ENCODE data around the gene TFDP1. TPM values are rescaled to one million over a fixed set of nuclear protein-coding genes. Genes with fewer than 3 reads are reported as not detected.

The TFDP1 gene
- total and polyA plus RNA-seq, 8 donors, result 27.3 to 207 (median 56.3) TPM

DNA sequence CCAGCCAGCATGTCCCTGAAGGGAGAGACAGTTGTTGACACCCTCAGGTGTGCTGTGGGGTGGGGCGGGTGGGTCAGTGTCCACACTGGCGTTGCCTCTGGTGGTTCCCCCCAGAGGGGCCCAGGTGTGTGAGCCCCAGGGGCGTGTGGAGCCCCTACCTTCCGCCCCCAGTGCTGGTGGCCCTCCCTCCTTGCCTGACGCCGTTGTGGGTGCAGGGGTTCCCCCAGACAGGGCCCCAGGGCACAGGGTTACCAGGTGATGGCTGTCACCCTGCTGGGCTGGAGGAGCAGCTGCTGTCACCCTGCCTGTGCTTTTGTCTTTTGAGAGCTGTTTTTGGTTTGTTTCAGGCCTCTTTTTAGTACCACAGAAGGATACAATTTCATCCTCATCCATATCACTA is 46.3 kb downstream of the TFDP1 start:
- H3K36me3 ChIP-seq, result peaks cover 33 to 97% (median 88%) of the 10 kb centered on the region in 4 donors
- H3K9me3 ChIP-seq, result no peaks in the 10 kb centered on the region
- intact Hi-C loops (cut with DNase I; ENCODE audit: low total_unique reads), result no loop called here

DNA sequence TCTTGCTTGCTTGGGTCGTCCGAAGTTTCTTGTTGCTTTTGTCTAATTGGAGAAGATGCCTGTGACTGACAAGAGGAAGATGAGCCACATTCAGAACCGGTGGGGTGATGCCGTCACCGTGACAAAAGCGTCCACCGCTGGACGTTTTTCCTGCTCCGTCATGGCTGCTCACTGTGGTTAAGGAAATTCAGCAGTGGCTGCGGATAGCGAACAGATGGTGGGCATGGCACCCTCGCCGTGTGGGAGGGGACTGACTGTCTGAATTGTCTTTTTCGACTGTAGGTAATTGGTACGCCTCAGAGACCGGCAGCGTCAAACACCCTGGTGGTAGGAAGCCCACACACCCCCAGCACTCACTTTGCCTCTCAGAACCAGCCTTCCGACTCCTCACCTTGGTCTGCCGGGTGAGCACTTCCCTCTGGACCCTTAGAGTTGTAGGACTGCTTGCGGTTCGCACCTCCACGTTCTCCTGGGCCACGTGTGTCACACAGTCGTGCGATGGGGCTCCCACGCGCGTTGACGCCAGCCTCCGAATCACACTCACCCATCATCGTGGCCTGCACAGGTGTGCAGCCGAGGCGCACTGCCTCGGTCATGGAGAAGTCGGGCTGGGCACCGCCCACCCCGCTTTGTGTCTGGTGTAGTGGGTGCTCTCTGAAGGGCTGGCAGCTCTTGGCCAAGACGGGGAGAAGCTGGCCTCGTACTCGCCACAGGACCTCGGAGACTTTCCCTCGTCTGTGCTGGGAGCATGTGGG is 47.0 kb downstream of the TFDP1 start:
- TF ChIP-seq, protein P1, sequence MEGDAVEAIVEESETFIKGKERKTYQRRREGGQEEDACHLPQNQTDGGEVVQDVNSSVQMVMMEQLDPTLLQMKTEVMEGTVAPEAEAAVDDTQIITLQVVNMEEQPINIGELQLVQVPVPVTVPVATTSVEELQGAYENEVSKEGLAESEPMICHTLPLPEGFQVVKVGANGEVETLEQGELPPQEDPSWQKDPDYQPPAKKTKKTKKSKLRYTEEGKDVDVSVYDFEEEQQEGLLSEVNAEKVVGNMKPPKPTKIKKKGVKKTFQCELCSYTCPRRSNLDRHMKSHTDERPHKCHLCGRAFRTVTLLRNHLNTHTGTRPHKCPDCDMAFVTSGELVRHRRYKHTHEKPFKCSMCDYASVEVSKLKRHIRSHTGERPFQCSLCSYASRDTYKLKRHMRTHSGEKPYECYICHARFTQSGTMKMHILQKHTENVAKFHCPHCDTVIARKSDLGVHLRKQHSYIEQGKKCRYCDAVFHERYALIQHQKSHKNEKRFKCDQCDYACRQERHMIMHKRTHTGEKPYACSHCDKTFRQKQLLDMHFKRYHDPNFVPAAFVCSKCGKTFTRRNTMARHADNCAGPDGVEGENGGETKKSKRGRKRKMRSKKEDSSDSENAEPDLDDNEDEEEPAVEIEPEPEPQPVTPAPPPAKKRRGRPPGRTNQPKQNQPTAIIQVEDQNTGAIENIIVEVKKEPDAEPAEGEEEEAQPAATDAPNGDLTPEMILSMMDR (IDR thresholded peaks at IDR 0.05), result no peak
- TF ChIP-seq POLR2A (IDR thresholded peaks at IDR 0.05) (no peak), EP300 (IDR thresholded peaks at IDR 0.05) (no peak), POLR2AphosphoS5 (IDR thresholded peaks at IDR 0.05) (no peak)

More for the DNA sequence above, 46.3 kb downstream of the TFDP1 start:
- DNase-seq, result no peak
- Histone ChIP-seq H3K27me3 (no peaks in the 10 kb centered on the region), H3K4me3 (no peak overlapping the region), H3K4me1 (no peaks in the 10 kb centered on the region), H3K27ac (no peak overlapping the region)
- WGBS, 5 donors, result 75 to 85% (median 80%) methylated on average over 3 to 6 of the region's 6 CpGs
- TF ChIP-seq POLR2A (IDR thresholded peaks at IDR 0.05), result no peak
- no peak for TF ChIP-seq EP300 (IDR thresholded peaks at IDR 0.05)
- no peak for TF ChIP-seq POLR2AphosphoS5 (IDR thresholded peaks at IDR 0.05)
- TF ChIP-seq, protein P1 (IDR thresholded peaks at IDR 0.05), result no peak

DNA sequence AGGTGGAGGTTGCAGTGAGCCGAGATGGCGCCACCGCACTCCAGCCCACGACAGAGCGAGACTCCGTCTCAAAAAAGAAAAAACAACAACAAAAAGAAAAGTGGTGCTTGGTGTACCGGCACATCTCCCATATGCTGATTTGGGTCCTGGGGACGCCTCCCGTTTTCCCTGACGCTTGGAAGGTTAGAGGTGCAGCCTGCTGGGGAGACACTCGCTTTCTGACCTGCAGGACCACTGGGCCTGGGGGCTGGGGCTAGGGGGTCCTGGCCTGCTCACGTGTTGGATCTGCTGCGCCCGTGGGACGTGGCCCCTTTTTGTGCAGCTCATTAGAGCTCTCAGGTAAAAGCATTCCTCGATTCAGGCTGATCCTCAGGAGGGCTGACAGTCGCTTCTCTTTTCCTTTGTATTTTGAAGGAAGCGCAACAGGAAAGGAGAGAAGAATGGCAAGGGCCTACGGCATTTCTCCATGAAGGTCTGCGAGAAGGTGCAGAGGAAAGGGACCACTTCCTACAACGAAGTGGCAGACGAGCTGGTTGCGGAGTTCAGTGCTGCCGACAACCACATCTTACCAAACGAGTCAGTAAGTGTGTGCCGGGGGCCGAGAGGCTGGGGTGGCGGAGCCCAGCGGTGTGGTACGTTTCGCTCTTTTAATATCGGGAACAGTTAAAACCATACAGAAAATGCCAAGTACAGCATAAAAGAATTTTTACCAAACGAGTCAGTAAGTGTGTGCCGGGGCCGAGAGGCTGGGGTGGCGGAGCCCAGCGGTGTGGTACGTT is 48.3 kb downstream of the TFDP1 start:
- Histone ChIP-seq H3K27me3 (no peaks in the 10 kb centered on the region), H3K27ac (no peak overlapping the region), H3K4me3 (no peak overlapping the region), H3K4me1 (no peaks in the 10 kb centered on the region), H3K36me3 (peaks cover 54 to 99% (median 98%) of the 10 kb centered on the region in 4 donors), H3K9me3 (no peaks in the 10 kb centered on the region)
- 95 to 97% (median 96%) methylated on average over 38 of the region's 38 CpGs for WGBS, 5 donors
- TF ChIP-seq, protein P1 (IDR thresholded peaks at IDR 0.05), result no peak
- TF ChIP-seq EP300 (IDR thresholded peaks at IDR 0.05) (no peak), POLR2AphosphoS5 (IDR thresholded peaks at IDR 0.05) (no peak), POLR2A (IDR thresholded peaks at IDR 0.05) (no peak)
- no peak for DNase-seq
- intact Hi-C loops (cut with DNase I; ENCODE audit: low total_unique reads), result no loop called here

More for the DNA sequence above, 47.0 kb downstream of the TFDP1 start:
- WGBS, 5 donors, result 94 to 98% (median 96%) methylated on average over 42 of the region's 42 CpGs
- no peaks in the 10 kb centered on the region for H3K27me3 ChIP-seq
- H3K36me3 ChIP-seq, result peaks cover 40 to 99% (median 94%) of the 10 kb centered on the region in 4 donors
- H3K4me3 ChIP-seq, result no peak overlapping the region
- DNase-seq, result no peak
- H3K4me1 ChIP-seq, result no peaks in the 10 kb centered on the region
- intact Hi-C loops (cut with DNase I; ENCODE audit: low total_unique reads), result no loop called here
- H3K9me3 ChIP-seq, result no peaks in the 10 kb centered on the region
- no peak overlapping the region for H3K27ac ChIP-seq

DNA sequence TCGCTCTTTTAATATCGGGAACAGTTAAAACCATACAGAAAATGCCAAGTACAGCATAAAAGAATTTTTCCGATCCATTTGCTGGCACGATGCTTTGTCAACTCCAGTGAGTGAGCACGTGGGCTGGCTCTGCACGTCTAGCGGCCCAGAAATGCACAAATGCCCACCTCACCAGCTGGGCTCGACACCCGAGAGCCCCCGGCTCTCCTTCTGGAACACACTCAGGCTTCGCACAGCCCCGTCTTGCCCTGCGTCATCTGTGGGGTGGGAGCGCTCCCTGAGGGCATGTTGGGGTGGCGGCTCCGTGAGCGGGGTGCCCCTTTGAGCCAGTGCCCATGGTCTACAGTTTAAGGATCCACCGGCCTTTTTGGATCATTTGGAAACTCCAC is 48.9 kb downstream of the TFDP1 start:
- DNase-seq, result no peak
- H3K9me3 ChIP-seq, result no peaks in the 10 kb centered on the region
- WGBS, 5 donors, result 95 to 98% (median 98%) methylated on average over 18 of the region's 18 CpGs
- H3K27ac ChIP-seq, result no peak overlapping the region
- no peaks in the 10 kb centered on the region for H3K27me3 ChIP-seq
- H3K36me3 ChIP-seq, result peaks cover 60 to 100% (median 99%) of the 10 kb centered on the region in 4 donors
- no peak for TF ChIP-seq POLR2AphosphoS5 (IDR thresholded peaks at IDR 0.05)
- TF ChIP-seq, protein P1 (IDR thresholded peaks at IDR 0.05), result no peak
- no peak for TF ChIP-seq POLR2A (IDR thresholded peaks at IDR 0.05)
- TF ChIP-seq EP300 (IDR thresholded peaks at IDR 0.05), result no peak
- intact Hi-C loops (cut with DNase I; ENCODE audit: low total_unique reads), result no loop called here
- no peak overlapping the region for H3K4me3 ChIP-seq
- H3K4me1 ChIP-seq, result no peaks in the 10 kb centered on the region
